ENCODE measurements around the gene STXBP1.

DNA sequence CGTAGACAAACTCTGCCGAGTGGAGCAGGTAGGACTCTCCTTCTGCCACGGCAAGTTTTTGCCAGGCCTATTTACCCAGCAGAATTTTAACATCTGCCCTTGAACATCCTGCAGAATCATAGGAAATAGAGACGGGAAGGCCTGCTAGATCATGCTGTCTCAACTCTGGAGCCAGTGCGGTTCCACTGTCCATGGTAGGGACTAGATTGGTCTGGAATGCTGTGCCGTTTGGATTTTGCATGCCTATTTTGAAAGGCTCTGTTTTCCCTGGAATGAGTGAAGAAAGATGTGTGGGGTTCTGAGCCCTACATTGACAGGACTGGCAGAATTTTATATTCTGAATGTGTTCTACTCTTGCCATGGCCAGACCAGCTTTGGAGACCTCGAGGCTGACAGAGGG lies 61.2 kb downstream of the STXBP1 start:
- TF ChIP-seq, protein P1, sequence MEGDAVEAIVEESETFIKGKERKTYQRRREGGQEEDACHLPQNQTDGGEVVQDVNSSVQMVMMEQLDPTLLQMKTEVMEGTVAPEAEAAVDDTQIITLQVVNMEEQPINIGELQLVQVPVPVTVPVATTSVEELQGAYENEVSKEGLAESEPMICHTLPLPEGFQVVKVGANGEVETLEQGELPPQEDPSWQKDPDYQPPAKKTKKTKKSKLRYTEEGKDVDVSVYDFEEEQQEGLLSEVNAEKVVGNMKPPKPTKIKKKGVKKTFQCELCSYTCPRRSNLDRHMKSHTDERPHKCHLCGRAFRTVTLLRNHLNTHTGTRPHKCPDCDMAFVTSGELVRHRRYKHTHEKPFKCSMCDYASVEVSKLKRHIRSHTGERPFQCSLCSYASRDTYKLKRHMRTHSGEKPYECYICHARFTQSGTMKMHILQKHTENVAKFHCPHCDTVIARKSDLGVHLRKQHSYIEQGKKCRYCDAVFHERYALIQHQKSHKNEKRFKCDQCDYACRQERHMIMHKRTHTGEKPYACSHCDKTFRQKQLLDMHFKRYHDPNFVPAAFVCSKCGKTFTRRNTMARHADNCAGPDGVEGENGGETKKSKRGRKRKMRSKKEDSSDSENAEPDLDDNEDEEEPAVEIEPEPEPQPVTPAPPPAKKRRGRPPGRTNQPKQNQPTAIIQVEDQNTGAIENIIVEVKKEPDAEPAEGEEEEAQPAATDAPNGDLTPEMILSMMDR (IDR thresholded peaks at IDR 0.05): no peak
- TF ChIP-seq POLR2A (IDR thresholded peaks at IDR 0.05): no peak
- TF ChIP-seq POLR2AphosphoS5 (IDR thresholded peaks at IDR 0.05): no peak
